ENCODE measurements around the gene ADAMTS15. TPM values are rescaled to one million over a fixed set of nuclear protein-coding genes. Genes with fewer than 3 reads are reported as not detected.

ADAMTS15 gene
- total RNA-seq, 1 donor from 2014 or later = not detected

DNA sequence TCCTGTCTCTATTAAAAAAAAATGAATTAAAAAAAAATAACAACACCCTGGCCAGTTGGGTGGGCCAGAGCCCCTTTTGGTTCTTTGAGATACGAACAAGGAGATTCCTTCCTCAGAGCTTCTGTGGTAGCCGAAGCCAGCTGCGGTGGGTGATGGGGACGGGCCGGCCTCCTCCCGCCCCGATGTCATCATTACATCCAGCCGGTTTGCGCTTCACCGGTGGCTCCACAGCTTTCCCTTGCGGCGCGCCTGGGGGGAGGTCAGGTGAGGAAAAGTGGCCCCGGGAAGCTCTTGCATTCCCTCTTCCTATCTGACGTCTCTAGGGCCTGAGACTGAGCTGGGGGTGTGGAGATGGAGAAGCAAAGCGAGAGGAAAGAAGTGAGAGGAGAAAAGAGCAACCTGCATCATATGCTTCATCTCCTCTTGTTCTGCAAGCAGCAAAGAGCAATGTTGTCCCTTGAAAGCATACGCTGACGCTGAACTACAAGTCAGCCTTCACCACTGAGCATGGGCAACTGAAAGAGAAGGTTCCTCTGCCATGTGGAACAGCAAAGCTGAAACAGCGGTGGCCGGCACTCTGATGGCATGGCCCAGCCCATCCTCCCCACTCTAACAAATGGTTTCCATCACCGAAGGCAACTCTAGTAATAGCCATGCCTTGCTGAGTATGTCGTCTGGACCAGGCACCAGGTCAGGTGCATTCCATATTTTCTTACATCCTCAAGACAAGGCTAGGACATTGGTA lies 26.0 kb upstream of the ADAMTS15 start:
- peaks cover 5% of the 10 kb centered on the region for H3K4me1 Mint-ChIP-seq (ENCODE audit: low read depth)
- intact Hi-C loops (cut with micrococcal nuclease) = no loop called here
- no peak overlapping the region for H3K27ac Mint-ChIP-seq
- no peak for DNase-seq (ENCODE audit: low spot score)
- H3K27me3 Mint-ChIP-seq (ENCODE audit: insufficient read depth) = peaks cover 23% of the 10 kb centered on the region
- H3K4me3 Mint-ChIP-seq = no peak overlapping the region
- H3K9me3 Mint-ChIP-seq = no peaks in the 10 kb centered on the region
- H3K36me3 Mint-ChIP-seq (ENCODE audit: low read depth) = no peaks in the 10 kb centered on the region

DNA sequence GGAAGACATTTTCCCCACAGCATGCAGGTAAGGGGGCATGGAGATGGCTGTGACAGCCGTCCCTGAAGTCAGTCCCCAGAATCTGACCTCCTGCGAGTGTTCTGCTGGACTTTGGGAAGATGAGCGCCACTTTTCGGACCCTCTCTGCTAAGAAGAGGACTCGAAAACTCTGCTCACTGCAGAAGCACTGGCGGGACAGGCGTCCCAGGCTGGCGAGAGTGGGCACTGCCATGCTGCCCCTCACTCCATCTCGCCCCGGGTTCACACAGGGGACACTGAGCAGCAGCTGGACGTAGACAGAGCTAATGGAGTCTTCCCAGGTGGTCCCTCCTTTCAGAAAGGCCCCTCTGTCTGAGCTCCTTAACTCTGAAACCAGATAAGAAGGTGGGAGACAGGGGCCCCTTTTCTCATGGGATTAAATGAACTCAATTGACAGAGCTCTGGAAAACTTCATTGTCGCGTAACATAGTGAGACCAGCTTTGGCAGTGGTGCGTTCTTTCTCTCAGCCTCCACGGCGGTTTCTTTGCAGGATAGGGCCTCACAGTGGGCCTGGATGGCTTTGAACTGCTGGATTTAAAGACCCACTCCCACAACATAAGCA lies 24.8 kb upstream of the ADAMTS15 start:
- Mint-ChIP-seq H3K36me3 (ENCODE audit: low read depth) (no peaks in the 10 kb centered on the region), H3K27me3 (ENCODE audit: insufficient read depth) (peaks cover 26% of the 10 kb centered on the region), H3K4me1 (ENCODE audit: low read depth) (peaks cover 7% of the 10 kb centered on the region), H3K4me3 (no peak overlapping the region), H3K27ac (no peak overlapping the region), H3K9me3 (no peaks in the 10 kb centered on the region)
- intact Hi-C loops (cut with micrococcal nuclease) = no loop called here
- no peak for DNase-seq (ENCODE audit: low spot score)

DNA sequence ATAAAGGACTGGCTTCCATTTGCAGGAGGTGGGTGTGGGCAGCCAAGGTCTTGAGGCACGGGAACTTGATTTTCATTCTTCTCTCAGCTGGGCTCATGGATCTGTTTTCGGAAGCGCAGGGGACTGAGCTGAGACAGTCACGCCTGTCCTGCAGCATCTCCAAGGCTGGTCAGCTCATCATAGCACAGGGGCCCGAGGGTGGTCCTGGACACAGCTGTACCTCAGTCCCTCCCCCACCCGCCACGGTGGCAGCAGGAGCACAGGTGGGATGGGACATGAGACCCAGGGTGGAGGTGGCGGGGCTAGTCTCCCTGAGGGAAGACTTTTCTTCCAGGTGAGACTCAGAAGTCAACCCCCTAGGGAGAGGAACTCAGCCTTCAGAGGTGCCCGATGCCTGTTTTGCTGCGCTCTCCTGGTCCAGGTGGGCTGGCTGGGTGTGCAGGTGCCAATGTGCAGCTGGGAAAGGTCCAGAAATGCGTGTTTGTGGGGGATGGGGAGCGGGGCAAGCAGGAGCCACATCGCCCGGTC lies 23.8 kb upstream of the ADAMTS15 start:
- DNase-seq (ENCODE audit: low spot score) = no peak
- Mint-ChIP-seq H3K27ac (no peak overlapping the region), H3K4me3 (no peak overlapping the region), H3K36me3 (ENCODE audit: low read depth) (no peaks in the 10 kb centered on the region), H3K9me3 (no peaks in the 10 kb centered on the region), H3K4me1 (ENCODE audit: low read depth) (peaks cover 13% of the 10 kb centered on the region), H3K27me3 (ENCODE audit: insufficient read depth) (peaks cover 36% of the 10 kb centered on the region)
- intact Hi-C loops (cut with micrococcal nuclease) = no loop called here

DNA sequence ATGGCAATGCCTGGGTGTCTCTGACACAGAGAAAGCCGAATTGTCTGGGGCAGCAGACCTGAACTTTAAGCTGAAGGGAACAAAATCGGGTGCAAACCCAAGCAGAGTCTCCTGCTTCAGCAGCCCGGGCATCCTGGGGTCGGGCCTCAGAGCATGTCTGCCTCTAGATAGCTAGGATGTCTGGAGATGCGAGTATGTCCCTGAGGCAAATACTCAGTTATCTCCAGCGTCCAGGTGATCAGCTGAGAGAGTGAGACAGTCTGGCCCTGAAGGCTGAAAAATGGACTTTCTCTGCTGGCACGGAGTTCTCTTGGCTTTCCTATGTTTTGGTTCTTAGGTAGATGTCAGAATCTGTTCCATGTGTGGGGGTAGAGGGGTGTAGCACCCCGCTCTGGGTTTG lies 23.3 kb upstream of the ADAMTS15 start:
- no peak for DNase-seq (ENCODE audit: low spot score)
- H3K9me3 Mint-ChIP-seq = no peaks in the 10 kb centered on the region
- no peaks in the 10 kb centered on the region for H3K36me3 Mint-ChIP-seq (ENCODE audit: low read depth)
- intact Hi-C loops (cut with micrococcal nuclease) = no loop called here
- peaks cover 41% of the 10 kb centered on the region for H3K27me3 Mint-ChIP-seq (ENCODE audit: insufficient read depth)
- peaks cover 13% of the 10 kb centered on the region for H3K4me1 Mint-ChIP-seq (ENCODE audit: low read depth)
- no peak overlapping the region for H3K27ac Mint-ChIP-seq
- H3K4me3 Mint-ChIP-seq = no peak overlapping the region

DNA sequence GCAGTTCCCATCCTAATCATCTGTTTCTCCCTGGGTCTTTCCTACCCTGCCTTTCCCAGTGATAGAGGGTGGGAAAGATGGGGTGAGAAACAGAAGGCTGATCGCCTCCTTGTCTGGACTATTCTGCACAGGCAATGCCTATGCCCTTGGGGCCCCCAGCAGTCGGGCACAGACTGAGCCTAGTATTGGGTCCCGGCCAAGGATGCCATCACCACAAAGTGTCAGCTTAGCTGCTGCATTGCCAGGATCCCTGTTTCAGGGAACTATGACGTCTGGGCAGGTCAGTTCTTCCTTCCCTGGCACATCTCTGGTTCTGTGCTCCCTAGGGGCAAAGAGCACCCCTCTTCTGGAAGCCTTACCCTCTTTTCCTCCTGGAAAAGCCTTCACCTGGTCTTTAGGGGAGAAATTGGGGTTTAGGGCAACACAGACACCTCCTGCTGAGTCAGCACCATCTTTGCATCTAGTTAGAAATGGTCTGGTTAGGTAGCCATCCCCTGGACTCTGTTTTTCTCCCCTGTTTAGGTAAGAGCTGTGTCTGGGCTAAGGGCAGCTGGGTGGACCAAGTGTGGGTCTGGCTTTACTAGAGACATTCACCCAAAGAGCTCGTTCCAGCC lies 22.1 kb upstream of the ADAMTS15 start:
- no peak overlapping the region for H3K27ac Mint-ChIP-seq
- no peaks in the 10 kb centered on the region for H3K36me3 Mint-ChIP-seq (ENCODE audit: low read depth)
- DNase-seq (ENCODE audit: low spot score) = no peak
- no peak overlapping the region for H3K4me3 Mint-ChIP-seq
- peaks cover 51% of the 10 kb centered on the region for H3K27me3 Mint-ChIP-seq (ENCODE audit: insufficient read depth)
- no peaks in the 10 kb centered on the region for H3K9me3 Mint-ChIP-seq
- peaks cover 13% of the 10 kb centered on the region for H3K4me1 Mint-ChIP-seq (ENCODE audit: low read depth)
- intact Hi-C loops (cut with micrococcal nuclease) = no loop called here

DNA sequence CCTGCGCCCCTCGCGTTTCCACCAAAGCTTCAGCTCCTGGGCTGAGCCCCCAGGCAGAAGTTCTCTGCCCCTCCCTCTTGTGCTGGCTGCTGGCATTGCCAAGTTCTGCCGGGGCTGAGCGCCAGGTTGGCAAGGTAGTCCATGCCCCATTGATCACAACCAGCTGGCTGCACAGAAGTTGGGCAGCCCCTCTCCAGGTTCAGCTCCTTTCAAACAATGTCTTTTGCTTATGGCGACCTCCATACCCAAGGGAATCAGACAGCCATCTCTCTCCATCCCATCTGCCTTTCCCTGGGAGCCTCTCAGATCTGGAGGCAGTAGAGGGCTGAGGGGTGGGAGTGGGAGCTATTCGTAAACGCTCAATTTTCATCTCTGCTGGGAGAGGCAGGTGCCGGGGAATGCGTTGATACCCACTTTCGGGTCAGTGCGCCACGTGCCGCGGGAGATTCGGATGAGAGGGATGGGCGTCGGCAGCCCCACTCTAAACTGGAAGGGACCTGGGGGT lies 21.6 kb upstream of the ADAMTS15 start:
- Mint-ChIP-seq H3K4me1 (ENCODE audit: low read depth) (peaks cover 13% of the 10 kb centered on the region), H3K9me3 (no peaks in the 10 kb centered on the region), H3K36me3 (ENCODE audit: low read depth) (no peaks in the 10 kb centered on the region), H3K4me3 (peak overlapping the region; percentile 15), H3K27me3 (ENCODE audit: insufficient read depth) (peaks cover 51% of the 10 kb centered on the region), H3K27ac (no peak overlapping the region)
- no peak for DNase-seq (ENCODE audit: low spot score)
- intact Hi-C loops (cut with micrococcal nuclease) = no loop called here

DNA sequence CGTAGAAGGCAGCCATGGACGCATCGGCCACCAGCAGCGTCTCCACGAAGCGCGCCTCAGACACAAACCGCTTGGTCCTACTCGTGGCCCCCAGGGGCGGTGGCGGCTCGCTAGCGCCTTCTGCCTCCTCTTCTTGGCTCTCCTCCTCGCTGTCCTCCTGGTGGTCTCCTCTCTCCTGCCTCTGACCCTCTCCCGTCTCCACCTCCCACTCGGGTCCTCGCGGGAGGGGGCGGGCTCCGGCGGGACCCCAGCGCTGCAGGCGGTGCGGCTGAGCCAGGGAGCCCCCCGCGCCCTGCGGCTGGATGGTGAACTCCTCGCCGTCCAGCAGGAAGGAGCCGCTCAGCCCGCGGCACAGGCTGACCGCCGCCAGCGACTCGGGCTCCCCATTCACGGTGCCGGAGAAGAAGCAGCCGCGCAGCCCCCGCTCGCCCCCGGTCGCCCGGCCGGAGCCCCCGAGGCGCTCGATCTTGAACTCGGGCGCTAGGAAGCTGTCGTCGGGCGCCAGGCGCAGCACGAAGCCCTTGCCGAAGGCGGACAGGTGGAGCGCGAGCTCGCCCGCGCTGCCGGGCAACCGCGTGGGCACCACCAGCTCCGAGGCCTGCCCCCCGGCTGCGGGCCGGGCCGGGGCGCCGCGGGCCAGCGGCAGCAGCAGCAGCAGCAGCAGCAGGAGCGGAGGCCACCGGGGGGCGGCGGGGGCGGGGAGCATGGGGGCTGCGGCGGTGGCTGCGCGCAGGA lies 20.7 kb upstream of the ADAMTS15 start:
- Mint-ChIP-seq H3K27me3 (ENCODE audit: insufficient read depth) (peaks cover 51% of the 10 kb centered on the region), H3K27ac (no peak overlapping the region), H3K4me1 (ENCODE audit: low read depth) (peaks cover 13% of the 10 kb centered on the region), H3K9me3 (no peaks in the 10 kb centered on the region), H3K36me3 (ENCODE audit: low read depth) (no peaks in the 10 kb centered on the region), H3K4me3 (no peak overlapping the region)
- intact Hi-C loops (cut with micrococcal nuclease) = no loop called here
- DNase-seq (ENCODE audit: low spot score) = no peak

DNA sequence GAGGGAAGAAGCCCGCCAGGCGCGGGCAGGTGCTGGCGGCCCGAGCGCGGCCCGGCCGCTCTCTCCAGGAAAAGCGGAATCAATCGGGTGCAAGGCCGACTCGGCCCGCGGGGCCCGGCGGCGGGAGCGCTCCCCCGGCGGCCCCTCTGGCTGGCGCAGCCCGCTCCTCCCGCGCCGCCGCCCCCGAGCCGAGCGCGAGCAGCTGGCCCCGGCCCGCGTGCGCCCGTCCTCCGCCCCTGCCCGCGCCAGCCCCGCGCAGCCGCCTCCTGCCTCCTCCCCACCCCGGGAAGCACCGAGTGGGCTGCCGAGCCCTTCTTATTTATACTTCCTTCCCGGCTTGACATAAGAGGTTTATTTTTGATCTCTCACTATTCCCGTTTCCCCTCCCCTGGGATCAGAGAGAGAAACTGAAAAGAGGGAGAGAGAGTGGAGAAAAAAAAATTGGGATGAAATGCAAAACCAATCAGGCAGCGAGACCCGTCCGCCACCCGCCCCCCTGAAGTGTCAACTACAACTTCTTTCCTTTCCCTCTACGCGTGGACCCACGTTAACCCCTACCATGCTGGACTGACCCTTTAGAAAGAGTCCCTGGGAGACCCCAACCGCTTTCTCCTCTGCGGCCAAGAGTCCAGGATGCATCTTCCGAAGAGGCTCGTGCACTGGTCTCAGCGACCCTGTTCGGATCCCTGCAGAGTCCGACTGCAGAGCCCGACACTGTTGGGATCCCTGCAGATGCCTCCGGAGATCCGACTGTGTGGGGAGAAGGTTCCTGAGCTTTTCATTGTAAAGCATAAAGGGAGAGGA lies 19.9 kb upstream of the ADAMTS15 start, which contains the start of gene ADAMTS8:
ADAMTS8 (minus strand) TSS at position 294 of the 804 bp plus-strand sequence. CDS start 323 bp downstream, outside the sequence.
- Mint-ChIP-seq H3K4me3 (peak within 1 kb of the TSS; percentile 51), H3K27me3 (ENCODE audit: insufficient read depth) (peaks cover 51% of the 10 kb centered on the region), H3K27ac (no peak within 1 kb of the TSS), H3K4me1 (ENCODE audit: low read depth) (peaks cover 13% of the 10 kb centered on the region), H3K9me3 (no peaks in the 10 kb centered on the region), H3K36me3 (ENCODE audit: low read depth) (no peaks in the 10 kb centered on the region)
- intact Hi-C loops (cut with micrococcal nuclease) = no loop called here
- DNase-seq (ENCODE audit: low spot score) = no peak

DNA sequence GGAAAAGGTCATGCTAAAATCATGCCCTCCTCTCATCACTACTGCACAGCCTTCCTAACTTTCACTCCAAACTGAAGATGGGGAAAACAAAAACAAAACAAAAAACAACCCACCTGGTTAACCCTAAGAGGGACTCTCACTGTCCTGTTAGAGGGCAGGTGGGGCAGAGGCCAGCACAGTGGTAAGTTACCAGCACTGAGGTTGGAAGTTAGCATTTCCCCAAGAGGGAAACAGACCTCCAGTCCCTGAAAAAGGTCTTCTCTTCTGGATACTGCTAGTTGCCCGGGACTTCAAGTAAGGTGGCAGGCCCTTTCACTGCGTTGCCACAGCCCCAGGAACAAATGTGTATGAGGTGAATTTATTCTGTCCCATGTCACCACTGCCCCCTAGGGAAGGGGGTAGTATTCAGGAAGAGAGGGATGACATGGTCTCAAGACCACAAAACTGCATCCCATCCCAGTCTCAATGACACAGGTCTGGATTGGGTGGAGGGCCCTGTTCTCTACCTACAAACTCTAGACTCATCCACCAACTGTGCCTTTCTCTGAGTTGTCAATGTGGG lies 19.2 kb upstream of the ADAMTS15 start:
- Mint-ChIP-seq H3K4me1 (ENCODE audit: low read depth) (peaks cover 13% of the 10 kb centered on the region), H3K36me3 (ENCODE audit: low read depth) (no peaks in the 10 kb centered on the region), H3K9me3 (no peaks in the 10 kb centered on the region), H3K27me3 (ENCODE audit: insufficient read depth) (peaks cover 56% of the 10 kb centered on the region), H3K27ac (no peak overlapping the region), H3K4me3 (peak overlapping the region; percentile 51)
- intact Hi-C loops (cut with micrococcal nuclease) = no loop called here
- DNase-seq (ENCODE audit: low spot score) = no peak

DNA sequence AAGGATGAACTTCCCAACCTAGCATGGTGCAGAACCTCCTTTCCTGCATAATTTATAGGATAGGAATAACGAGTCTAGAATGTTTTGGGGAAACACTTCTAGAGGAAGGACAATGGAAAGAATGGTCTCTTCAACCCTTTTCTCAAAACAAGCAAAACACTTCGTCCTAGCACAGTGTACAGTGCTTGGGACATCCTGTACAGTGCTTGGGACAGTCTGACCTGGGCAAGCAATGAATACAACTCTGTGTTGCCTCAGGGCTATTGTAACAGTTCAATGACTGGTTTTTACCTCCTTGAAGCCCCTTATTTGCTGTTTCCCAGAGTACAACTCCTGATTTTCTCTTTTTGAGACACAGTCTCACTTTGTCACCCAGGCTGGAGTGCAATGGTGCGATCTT lies 18.5 kb upstream of the ADAMTS15 start:
- Mint-ChIP-seq H3K27ac (no peak overlapping the region), H3K4me3 (no peak overlapping the region), H3K9me3 (no peaks in the 10 kb centered on the region), H3K4me1 (ENCODE audit: low read depth) (peaks cover 13% of the 10 kb centered on the region), H3K27me3 (ENCODE audit: insufficient read depth) (peaks cover 52% of the 10 kb centered on the region), H3K36me3 (ENCODE audit: low read depth) (no peaks in the 10 kb centered on the region)
- no peak for DNase-seq (ENCODE audit: low spot score)
- intact Hi-C loops (cut with micrococcal nuclease) = loop anchor here (5.0 to 10.0 kb wide), 4 partner anchors 202 to 428 kb away; partner anchors contain the start of gene PRDM10

DNA sequence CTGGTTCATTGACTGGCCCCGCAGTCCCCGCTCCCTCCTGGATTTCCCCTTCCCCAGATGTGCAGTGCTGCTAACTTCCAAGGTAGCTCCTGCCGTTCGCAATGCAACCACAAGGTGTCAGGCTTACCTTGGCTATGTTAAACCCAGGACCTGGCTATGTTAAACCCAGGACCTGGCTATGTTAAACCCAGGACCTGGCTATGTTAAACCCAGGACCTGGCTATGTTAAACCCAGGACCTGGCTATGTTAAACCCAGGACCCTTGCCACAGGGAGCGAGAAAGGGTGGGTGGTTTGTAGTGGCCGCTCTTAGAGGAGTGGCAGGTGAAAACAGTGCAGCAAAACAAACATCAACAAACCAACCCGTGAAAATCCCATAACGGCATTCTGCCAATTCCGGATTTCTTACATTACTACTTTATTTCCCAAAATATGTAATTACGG lies 17.1 kb upstream of the ADAMTS15 start:
- Mint-ChIP-seq H3K9me3 (no peaks in the 10 kb centered on the region), H3K4me3 (no peak overlapping the region), H3K4me1 (ENCODE audit: low read depth) (peaks cover 13% of the 10 kb centered on the region), H3K27me3 (ENCODE audit: insufficient read depth) (peaks cover 45% of the 10 kb centered on the region), H3K27ac (no peak overlapping the region), H3K36me3 (ENCODE audit: low read depth) (no peaks in the 10 kb centered on the region)
- peak; percentile 58 for DNase-seq (ENCODE audit: low spot score)
- intact Hi-C loops (cut with micrococcal nuclease) = loop anchor here (1.0 to 10.0 kb wide), 7 partner anchors 42 to 485 kb away; partner anchors contain the start of genes PRDM10 and SNX19

Data from activated T-helper 1 cell treated with anti-CD3 and anti-CD28 coated beads, Interleukin-12 subunit alpha, Interleukin-12 subunit beta, Interleukin-2, Interleukin-4 antibody, amounts not matched to agents 30 ng/mL and 10 ng/mL and 1 ng/mL, durations not matched to agents 14 hours and 24 hours and 36 hours (primary cell).